CD14-positive monocyte (primary cell): ENCODE data around the gene MADD. TPM values are rescaled to one million over a fixed set of nuclear protein-coding genes. Genes with fewer than 3 reads are reported as not detected.

ENCODE experiments used
- DNase-seq, 3 donors: peaks; one replicate each; pipeline ENCODE4 v3.0.0-alpha.2; 2011 to 2022
- H2AFZ ChIP-seq: 2 replicates; pipeline ENCODE4 v1.6.0; 2012; ENCODE audit warnings: mild to moderate bottlenecking, low read depth, low read length, inconsistent platforms; ENCODE audit not compliant: insufficient read depth, poor library complexity, severe bottlenecking
- H3K27ac ChIP-seq, 2 donors: 1 replicate in 1 of 2; 2 replicates in 1 of 2; pipeline ENCODE4 v1.5.1; 2012 to 2013; ENCODE audit warnings: low read length in 2 of 2, control low read depth in 1 of 2, inconsistent platforms in 1 of 2, low read depth in 1 of 2, mild to moderate bottlenecking in 1 of 2
- H3K27me3 ChIP-seq, 2 donors: one replicate each; pipeline versions ENCODE4 v1.6.0 to v1.6.1; 2011 to 2013; ENCODE audit warnings: low read length in 2 of 2; ENCODE audit not compliant: control insufficient read depth in 2 of 2, insufficient read depth in 2 of 2
- H3K36me3 ChIP-seq, 2 donors: replicated peaks in 1 of 2; 1 replicate in 1 of 2; 2 replicates in 1 of 2; pipeline versions ENCODE4 v1.5.1 to v1.6.1; 2012 to 2013; ENCODE audit warnings: low read length in 2 of 2, control low read depth in 1 of 2, inconsistent platforms in 1 of 2, mild to moderate bottlenecking in 1 of 2; ENCODE audit not compliant: insufficient read depth in 2 of 2, control insufficient read depth in 1 of 2
- H3K4me1 ChIP-seq, 2 donors: 1 replicate in 1 of 2; 2 replicates in 1 of 2; pipeline versions ENCODE4 v1.5.1 to v1.6.1; 2012 to 2013; ENCODE audit warnings: low read length in 2 of 2, control low read depth in 1 of 2, inconsistent platforms in 1 of 2, mild to moderate bottlenecking in 1 of 2, moderate library complexity in 1 of 2; ENCODE audit not compliant: insufficient read depth in 2 of 2, control insufficient read depth in 1 of 2
- H3K4me2 ChIP-seq: replicated peaks from 2 replicates; pipeline ENCODE3; 2012; ENCODE audit warnings: low read length, moderate library complexity, mild to moderate bottlenecking; ENCODE audit not compliant: poor library complexity, severe bottlenecking; ENCODE audit errors: extremely low read depth
- H3K4me3 ChIP-seq, 3 experiments: fragments of 200-600 bp in 1 of 3; sonication (generic) in 1 of 3; replicated peaks in 1 of 3; 1 replicate in 2 of 3; 2 replicates in 1 of 3; pipeline ENCODE4 v1.5.1; 2011 to 2013; ENCODE audit warnings: low read length in 3 of 3, mild to moderate bottlenecking in 3 of 3, control low read depth in 2 of 3, low read depth in 2 of 3, inconsistent platforms in 1 of 3, moderate library complexity in 1 of 3
- H3K79me2 ChIP-seq: 2 replicates; pipeline ENCODE4 v1.6.0; 2012; ENCODE audit warnings: mild to moderate bottlenecking, control low read depth, inconsistent platforms, low read length, moderate library complexity; ENCODE audit not compliant: insufficient read depth
- H3K9ac ChIP-seq: 2 replicates; pipeline ENCODE4 v1.6.0; 2017; ENCODE audit warnings: low read length, mild to moderate bottlenecking; ENCODE audit not compliant: insufficient read depth, poor library complexity, severe bottlenecking
- H3K9me3 ChIP-seq, 2 donors: replicated peaks in 1 of 2; 1 replicate in 1 of 2; 2 replicates in 1 of 2; pipeline versions ENCODE4 v1.5.1 to v1.6.1; 2012 to 2013; ENCODE audit warnings: low read length in 2 of 2, control low read depth in 1 of 2; ENCODE audit not compliant: control insufficient read depth in 1 of 2, insufficient read depth in 1 of 2
- H4K20me1 ChIP-seq: 2 replicates; pipeline ENCODE4 v1.6.0; 2012; ENCODE audit warnings: mild to moderate bottlenecking, low read length, control low read depth, moderate library complexity; ENCODE audit not compliant: insufficient read depth
- H3K27ac Mint-ChIP-seq, 7 donors: one replicate each; pipeline ENCODE4 v1.8.0; 2020; ENCODE audit warnings: mild to moderate bottlenecking in 7 of 7, mixed read lengths in 7 of 7, moderate library complexity in 6 of 7, inconsistent platforms in 2 of 7
- H3K27me3 Mint-ChIP-seq, 3 donors: one replicate each; pipeline ENCODE4 v1.8.0; 2021 to 2022; ENCODE audit warnings: low read depth in 3 of 3, mild to moderate bottlenecking in 3 of 3, mixed read lengths in 3 of 3, moderate library complexity in 3 of 3, inconsistent platforms in 1 of 3
- H3K36me3 Mint-ChIP-seq, 2 donors: one replicate each; pipeline ENCODE4 v1.8.0; 2020; ENCODE audit warnings: mixed read lengths in 2 of 2, inconsistent platforms in 1 of 2, mild to moderate bottlenecking in 1 of 2
- H3K4me1 Mint-ChIP-seq: one replicate; pipeline ENCODE4 v1.8.0; 2020; ENCODE audit warnings: mild to moderate bottlenecking, mixed read lengths
- H3K4me3 Mint-ChIP-seq, 2 donors: one replicate each; pipeline ENCODE4 v1.8.0; 2020; ENCODE audit warnings: mild to moderate bottlenecking in 2 of 2, mixed read lengths in 2 of 2, moderate library complexity in 1 of 2
- H3K9me3 Mint-ChIP-seq, 7 donors: one replicate each; pipeline ENCODE4 v1.8.0; 2020 to 2022; ENCODE audit warnings: mixed read lengths in 7 of 7, mild to moderate bottlenecking in 6 of 7, moderate library complexity in 6 of 7, inconsistent platforms in 2 of 7
- WGBS: methylation state at CpG from one replicate; pipeline ENCODE4 v1.1.5; 2013; ENCODE audit warnings: missing lambda C conversion rate; ENCODE audit not compliant: insufficient coverage; 5-methylcytosine and 5-hydroxymethylcytosine counted together
- intact Hi-C, 2 donors: fragments of 100-400 bp; cut with micrococcal nuclease; formaldehyde crosslinking; loops; one replicate each; pipeline versions ENCODE4 v1.15.0 to v1.15.1; 2023
- polyA plus RNA-seq, 3 donors: library from polyadenylated mRNA; depleted of rRNA in 1 of 3; unstranded in 2 of 3; stranded (reverse) in 1 of 3; fragments of 300-500 nt in 2 of 3; fragments of >200 nt in 1 of 3; fragmentation: Illumina TruSeq in 2 of 3; gene quantifications; 1 replicate in 2 of 3; 2 replicates in 1 of 3; pipeline ENCODE4 v1.2.3, GENCODE V29; 2012 to 2021
- TF ChIP-seq, protein P1 (sequence below): fragments of 200-600 bp; IDR thresholded peaks from one replicate; pipeline ENCODE4 v1.8.0; 2022; ENCODE audit warnings: antibody characterized with exemption, mild to moderate bottlenecking

The MADD gene
- polyA plus RNA-seq, 3 donors = 6.4 to 58.1 (median 12.2) TPM

GRCh38 chr11:47278769-47279168 is 8.8 kb downstream of the MADD start:
- no peaks in the 10 kb centered on the region for H3K27me3 ChIP-seq
- Mint-ChIP-seq H3K4me3 (no peak overlapping the region), H3K27ac (no peak overlapping the region), H3K9me3 (peaks cover 0 to 2% (median 0%) of the 10 kb centered on the region in 7 donors), H3K36me3 (peaks cover 77 to 94% of the 10 kb centered on the region in 2 donors), H3K27me3 (peaks cover 0 to 1% (median 0%) of the 10 kb centered on the region in 3 donors), H3K4me1 (no peaks in the 10 kb centered on the region)
- H3K79me2 ChIP-seq = peaks cover 31% of the 10 kb centered on the region
- no peaks in the 10 kb centered on the region for H3K9me3 ChIP-seq
- H3K36me3 ChIP-seq = peaks cover 93 to 97% of the 10 kb centered on the region in 2 donors
- no peak overlapping the region for H2AFZ ChIP-seq
- WGBS = 100% methylated on average over 1 of the region's 4 CpGs
- H3K27ac ChIP-seq = no peak overlapping the region
- TF ChIP-seq, protein P1, sequence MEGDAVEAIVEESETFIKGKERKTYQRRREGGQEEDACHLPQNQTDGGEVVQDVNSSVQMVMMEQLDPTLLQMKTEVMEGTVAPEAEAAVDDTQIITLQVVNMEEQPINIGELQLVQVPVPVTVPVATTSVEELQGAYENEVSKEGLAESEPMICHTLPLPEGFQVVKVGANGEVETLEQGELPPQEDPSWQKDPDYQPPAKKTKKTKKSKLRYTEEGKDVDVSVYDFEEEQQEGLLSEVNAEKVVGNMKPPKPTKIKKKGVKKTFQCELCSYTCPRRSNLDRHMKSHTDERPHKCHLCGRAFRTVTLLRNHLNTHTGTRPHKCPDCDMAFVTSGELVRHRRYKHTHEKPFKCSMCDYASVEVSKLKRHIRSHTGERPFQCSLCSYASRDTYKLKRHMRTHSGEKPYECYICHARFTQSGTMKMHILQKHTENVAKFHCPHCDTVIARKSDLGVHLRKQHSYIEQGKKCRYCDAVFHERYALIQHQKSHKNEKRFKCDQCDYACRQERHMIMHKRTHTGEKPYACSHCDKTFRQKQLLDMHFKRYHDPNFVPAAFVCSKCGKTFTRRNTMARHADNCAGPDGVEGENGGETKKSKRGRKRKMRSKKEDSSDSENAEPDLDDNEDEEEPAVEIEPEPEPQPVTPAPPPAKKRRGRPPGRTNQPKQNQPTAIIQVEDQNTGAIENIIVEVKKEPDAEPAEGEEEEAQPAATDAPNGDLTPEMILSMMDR = no peak
- peaks cover 60% of the 10 kb centered on the region for H4K20me1 ChIP-seq
- no peaks in the 10 kb centered on the region for H3K4me1 ChIP-seq
- no peak overlapping the region for H3K4me3 ChIP-seq
- no peak overlapping the region for H3K9ac ChIP-seq
- intact Hi-C loops = loop anchor here in 1 of 2 donors (10.0 kb wide), 1 partner anchor 86 kb away; no protein-coding TSS in a partner anchor
- DNase-seq = no peak
- no peak overlapping the region for H3K4me2 ChIP-seq

GRCh38 chr11:47280099-47280498 is 10.2 kb downstream of the MADD start:
- Mint-ChIP-seq H3K4me1 (no peaks in the 10 kb centered on the region), H3K36me3 (peaks cover 77 to 98% of the 10 kb centered on the region in 2 donors), H3K9me3 (peaks cover 0 to 2% (median 0%) of the 10 kb centered on the region in 7 donors), H3K4me3 (no peak overlapping the region), H3K27me3 (peaks cover 0 to 1% (median 0%) of the 10 kb centered on the region in 3 donors), H3K27ac (no peak overlapping the region)
- H3K27me3 ChIP-seq = no peaks in the 10 kb centered on the region
- H2AFZ ChIP-seq = no peak overlapping the region
- H3K9ac ChIP-seq = no peak overlapping the region
- DNase-seq = no peak
- H3K4me2 ChIP-seq = no peak overlapping the region
- no peaks in the 10 kb centered on the region for H3K9me3 ChIP-seq
- H3K36me3 ChIP-seq = peaks cover 93 to 97% of the 10 kb centered on the region in 2 donors
- H4K20me1 ChIP-seq = peaks cover 57% of the 10 kb centered on the region
- H3K4me1 ChIP-seq = no peaks in the 10 kb centered on the region
- H3K79me2 ChIP-seq = peaks cover 18% of the 10 kb centered on the region
- H3K4me3 ChIP-seq = no peak overlapping the region
- intact Hi-C loops = no loop called here
- TF ChIP-seq, protein P1 = no peak
- H3K27ac ChIP-seq = no peak overlapping the region
